M059J (cell line): ENCODE measurements around the gene PRKD2. TPM values are rescaled to one million over a fixed set of nuclear protein-coding genes. Genes with fewer than 3 reads are reported as not detected.

Source experiments
- DNase-seq: peaks from one replicate; pipeline ENCODE4 v3.0.0-alpha.2; 2012; ENCODE audit warnings: low read depth
- total RNA-seq: library from RNA; depleted of rRNA; stranded (reverse); fragments of >200 nt; shearing (Covaris generic); gene quantifications from 2 replicates; pipeline ENCODE4 v1.2.3, GENCODE V29; 2014

The PRKD2 gene
- total RNA-seq, 1 experiment from 2014 or later: 38.7 TPM

GRCh38 chr19:46704379-46705076 is 12.4 kb downstream of the PRKD2 start:
- DNase-seq: peak; percentile 33

GRCh38 chr19:46700704-46701103 is 16.2 kb downstream of the PRKD2 start:
- no peak for DNase-seq

- no peak for DNase-seq
Measured at GRCh38 chr19:46698395-46699321, 18.3 kb downstream of the PRKD2 start.

- DNase-seq: no peak
Measured at GRCh38 chr19:46697204-46697960, 19.5 kb downstream of the PRKD2 start.

- DNase-seq: no peak
Measured at GRCh38 chr19:46696866-46697203, 20.1 kb downstream of the PRKD2 start.

- DNase-seq: no peak
Measured at GRCh38 chr19:46696052-46696451, 20.9 kb downstream of the PRKD2 start.

- no peak for DNase-seq
Measured at GRCh38 chr19:46693760-46694159, 23.2 kb downstream of the PRKD2 start.

GRCh38 chr19:46692918-46693722 is 23.8 kb downstream of the PRKD2 start:
- peak; percentile 51 for DNase-seq

GRCh38 chr19:46691948-46692347 is 25.0 kb downstream of the PRKD2 start:
- DNase-seq: no peak

GRCh38 chr19:46691104-46691503 is 25.8 kb downstream of the PRKD2 start:
- DNase-seq: no peak

- no peak for DNase-seq
Measured at GRCh38 chr19:46689358-46689757, 27.6 kb downstream of the PRKD2 start.

GRCh38 chr19:46687438-46688145 is 29.3 kb downstream of the PRKD2 start:
- no peak for DNase-seq

GRCh38 chr19:46685189-46685588 is 31.7 kb downstream of the PRKD2 start:
- DNase-seq: no peak

GRCh38 chr19:46678110-46678732 is 38.7 kb downstream of the PRKD2 start:
- DNase-seq: no peak

GRCh38 chr19:46674416-46675178 is 42.3 kb downstream of the PRKD2 start:
- DNase-seq: no peak

- peak; percentile 42 for DNase-seq
Measured at GRCh38 chr19:46670813-46671212, 46.1 kb downstream of the PRKD2 start.

GRCh38 chr19:46668662-46669061 is 48.3 kb downstream of the PRKD2 start:
- no peak for DNase-seq

GRCh38 chr19:46665072-46665471 is 51.8 kb downstream of the PRKD2 start:
- no peak for DNase-seq

- peak; percentile 88 for DNase-seq
Measured at GRCh38 chr19:46661735-46662592, 55.0 kb downstream of the PRKD2 start.
